Smooth muscle cell (in vitro differentiated cells): ENCODE data around the gene F8. TPM values are rescaled to one million over a fixed set of nuclear protein-coding genes. Genes with fewer than 3 reads are reported as not detected.
A peak's percentile ranks its signal among the peaks of the same experiment; 100 is the strongest.

Source experiments
- DNase-seq: peaks from one replicate; lab custom pipeline; 2025; ENCODE audit not compliant: unreplicated experiment; lab: John Stamatoyannopoulos, UW
- H2AFZ ChIP-seq: fragments of 200-600 bp; sonication (generic); 2 replicates; pipeline ENCODE4 v1.6.0; 2016; ENCODE audit warnings: antibody characterized with exemption, low read depth, mild to moderate bottlenecking
- H3F3A ChIP-seq: fragments of 200-600 bp; sonication (generic); 2 replicates; pipeline ENCODE4 v1.6.0; 2017; ENCODE audit warnings: antibody characterized with exemption, low read depth
- H3K27ac ChIP-seq: fragments of 200-600 bp; sonication (generic); 2 replicates; pipeline ENCODE4 v1.5.1; 2016; ENCODE audit warnings: low read depth, mild to moderate bottlenecking
- H3K27me3 ChIP-seq: fragments of 200-600 bp; sonication (generic); 2 replicates; pipeline ENCODE4 v1.6.1; 2016; ENCODE audit warnings: low read depth, mild to moderate bottlenecking
- H3K36me3 ChIP-seq: fragments of 200-600 bp; sonication (generic); 2 replicates; pipeline ENCODE4 v1.5.1; 2016; ENCODE audit warnings: low read depth
- H3K4me1 ChIP-seq: fragments of 200-600 bp; sonication (generic); 2 replicates; pipeline ENCODE4 v1.5.1; 2016; ENCODE audit warnings: low read depth
- H3K4me2 ChIP-seq: fragments of 200-600 bp; sonication (generic); 2 replicates; pipeline ENCODE4 v1.6.0; 2016; ENCODE audit warnings: mild to moderate bottlenecking
- H3K4me3 ChIP-seq: fragments of 200-600 bp; sonication (generic); 2 replicates; pipeline ENCODE4 v1.5.1; 2016; ENCODE audit warnings: mild to moderate bottlenecking
- H3K79me2 ChIP-seq: fragments of 200-600 bp; sonication (generic); 2 replicates; pipeline ENCODE4 v1.6.0; 2016; ENCODE audit warnings: low read depth, mild to moderate bottlenecking
- H3K9ac ChIP-seq: fragments of 200-600 bp; sonication (generic); 2 replicates; pipeline ENCODE4 v1.6.0; 2016; ENCODE audit warnings: low read depth
- H3K9me3 ChIP-seq: fragments of 200-600 bp; sonication (generic); replicated peaks from 2 replicates; pipeline ENCODE4 v1.5.1; 2016; ENCODE audit warnings: low read depth
- H4K20me1 ChIP-seq: fragments of 200-600 bp; sonication (generic); 2 replicates; pipeline ENCODE4 v1.6.0; 2016; ENCODE audit warnings: low read depth
- WGBS: methylation state at CpG from one replicate; pipeline ENCODE4 v1.1.7; 2016; ENCODE audit warnings: low lambda C conversion rate; 5-methylcytosine and 5-hydroxymethylcytosine counted together
- polyA plus RNA-seq: library from polyadenylated mRNA; unstranded; fragments of >200 nt; fragmentation: Nextera tagmentation; extraction: Ambion mirVana; gene quantifications from 2 replicates; pipeline ENCODE4 v1.2.1, GENCODE V29; 2016
- total RNA-seq: library from RNA; depleted of rRNA; stranded (reverse); fragments of >200 nt; gene quantifications from 2 replicates; pipeline ENCODE4 v1.2.3, GENCODE V29; 2014
- TF ChIP-seq, protein P1 (sequence below): fragments of 200-600 bp; sonication (generic); IDR thresholded peaks from 2 replicates; pipeline ENCODE4 v1.5.1; 2017; ENCODE audit warnings: borderline replicate concordance, mild to moderate bottlenecking, antibody characterized with exemption; ENCODE audit not compliant: insufficient read depth, poor library complexity, severe bottlenecking

Gene F8
- total and polyA plus RNA-seq, 2 experiments from 2014 or later: 1.9 to 3.3 TPM

GRCh38 chrX:155028129-155028528, 5.6 kb upstream of the F8 start:
- Histone ChIP-seq H3K79me2 (peaks cover 12% of the 10 kb centered on the region), H3K4me1 (no peaks in the 10 kb centered on the region), H3K9me3 (no peaks in the 10 kb centered on the region), H4K20me1 (no peaks in the 10 kb centered on the region), H2AFZ (no peak overlapping the region), H3K27me3 (no peaks in the 10 kb centered on the region), H3F3A (peaks cover 3% of the 10 kb centered on the region), H3K4me2 (peak overlapping the region; percentile 90), H3K9ac (peak overlapping the region; percentile 95), H3K36me3 (no peaks in the 10 kb centered on the region), H3K4me3 (peak overlapping the region; percentile 71), H3K27ac (peak overlapping the region; percentile 99)
- 40% methylated on average over 3 of the region's 3 CpGs for WGBS
- no peak for DNase-seq
- TF ChIP-seq, protein P1, sequence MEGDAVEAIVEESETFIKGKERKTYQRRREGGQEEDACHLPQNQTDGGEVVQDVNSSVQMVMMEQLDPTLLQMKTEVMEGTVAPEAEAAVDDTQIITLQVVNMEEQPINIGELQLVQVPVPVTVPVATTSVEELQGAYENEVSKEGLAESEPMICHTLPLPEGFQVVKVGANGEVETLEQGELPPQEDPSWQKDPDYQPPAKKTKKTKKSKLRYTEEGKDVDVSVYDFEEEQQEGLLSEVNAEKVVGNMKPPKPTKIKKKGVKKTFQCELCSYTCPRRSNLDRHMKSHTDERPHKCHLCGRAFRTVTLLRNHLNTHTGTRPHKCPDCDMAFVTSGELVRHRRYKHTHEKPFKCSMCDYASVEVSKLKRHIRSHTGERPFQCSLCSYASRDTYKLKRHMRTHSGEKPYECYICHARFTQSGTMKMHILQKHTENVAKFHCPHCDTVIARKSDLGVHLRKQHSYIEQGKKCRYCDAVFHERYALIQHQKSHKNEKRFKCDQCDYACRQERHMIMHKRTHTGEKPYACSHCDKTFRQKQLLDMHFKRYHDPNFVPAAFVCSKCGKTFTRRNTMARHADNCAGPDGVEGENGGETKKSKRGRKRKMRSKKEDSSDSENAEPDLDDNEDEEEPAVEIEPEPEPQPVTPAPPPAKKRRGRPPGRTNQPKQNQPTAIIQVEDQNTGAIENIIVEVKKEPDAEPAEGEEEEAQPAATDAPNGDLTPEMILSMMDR: no peak

- Histone ChIP-seq H3F3A (peaks cover 3% of the 10 kb centered on the region), H3K4me3 (peak overlapping the region; percentile 71), H3K4me2 (peak overlapping the region; percentile 90), H2AFZ (no peak overlapping the region), H3K79me2 (peaks cover 8% of the 10 kb centered on the region), H3K36me3 (no peaks in the 10 kb centered on the region), H3K27ac (peak overlapping the region; percentile 99), H3K9me3 (no peaks in the 10 kb centered on the region), H4K20me1 (no peaks in the 10 kb centered on the region), H3K27me3 (no peaks in the 10 kb centered on the region), H3K4me1 (no peaks in the 10 kb centered on the region), H3K9ac (peak overlapping the region; percentile 95)
- TF ChIP-seq, protein P1: no peak
- 36% methylated on average over 14 of the region's 14 CpGs for WGBS
- no peak for DNase-seq
Observed at GRCh38 chrX:155027509-155028066, 5.1 kb upstream of the F8 start.

GRCh38 chrX:155026727-155027508, 4.4 kb upstream of the F8 start, which contains the start of gene FUNDC2:
Gene FUNDC2, plus strand, starts transcription at chrX:155026844. Its CDS starts 95 bp downstream, at chrX:155026939.
- 59% methylated on average over 49 of the region's 82 CpGs for WGBS
- H3F3A ChIP-seq: peaks cover 3% of the 10 kb centered on the region
- H4K20me1 ChIP-seq: no peaks in the 10 kb centered on the region
- peak within 1 kb of the TSS; percentile 95 for H3K9ac ChIP-seq
- TF ChIP-seq, protein P1: no peak
- no peaks in the 10 kb centered on the region for H3K27me3 ChIP-seq
- H3K79me2 ChIP-seq: peaks cover 8% of the 10 kb centered on the region
- DNase-seq: peak; percentile 61
- H3K9me3 ChIP-seq: no peaks in the 10 kb centered on the region
- H3K4me1 ChIP-seq: no peaks in the 10 kb centered on the region
- peak within 1 kb of the TSS; percentile 90 for H3K4me2 ChIP-seq
- peak within 1 kb of the TSS; percentile 35 for H2AFZ ChIP-seq
- no peaks in the 10 kb centered on the region for H3K36me3 ChIP-seq
- H3K4me3 ChIP-seq: peak within 1 kb of the TSS; percentile 71
- peak within 1 kb of the TSS; percentile 99 for H3K27ac ChIP-seq
